Ureter (tissue), 1 donor: ENCODE data around the gene NLRP3. TPM values are rescaled to one million over a fixed set of nuclear protein-coding genes. Genes with fewer than 3 reads are reported as not detected.
"Not testable (repeated sequence)": the region's sequence is repeated elsewhere in the genome, so short reads cannot be mapped to it uniquely, and the experiment has no call there.

Experiments
- DNase-seq: peaks from one replicate; pipeline ENCODE4 v3.0.0-alpha.2; 2020; ENCODE audit warnings: low spot score
- total RNA-seq: library from RNA; stranded (reverse); gene quantifications from one replicate; pipeline ENCODE4 v1.2.4, GENCODE V29; 2023
- donor health status: DM: yes; HTN: yes; CAD: no.

The NLRP3 gene
- total RNA-seq, 1 donor from 2014 or later: 1.9 TPM

DNA sequence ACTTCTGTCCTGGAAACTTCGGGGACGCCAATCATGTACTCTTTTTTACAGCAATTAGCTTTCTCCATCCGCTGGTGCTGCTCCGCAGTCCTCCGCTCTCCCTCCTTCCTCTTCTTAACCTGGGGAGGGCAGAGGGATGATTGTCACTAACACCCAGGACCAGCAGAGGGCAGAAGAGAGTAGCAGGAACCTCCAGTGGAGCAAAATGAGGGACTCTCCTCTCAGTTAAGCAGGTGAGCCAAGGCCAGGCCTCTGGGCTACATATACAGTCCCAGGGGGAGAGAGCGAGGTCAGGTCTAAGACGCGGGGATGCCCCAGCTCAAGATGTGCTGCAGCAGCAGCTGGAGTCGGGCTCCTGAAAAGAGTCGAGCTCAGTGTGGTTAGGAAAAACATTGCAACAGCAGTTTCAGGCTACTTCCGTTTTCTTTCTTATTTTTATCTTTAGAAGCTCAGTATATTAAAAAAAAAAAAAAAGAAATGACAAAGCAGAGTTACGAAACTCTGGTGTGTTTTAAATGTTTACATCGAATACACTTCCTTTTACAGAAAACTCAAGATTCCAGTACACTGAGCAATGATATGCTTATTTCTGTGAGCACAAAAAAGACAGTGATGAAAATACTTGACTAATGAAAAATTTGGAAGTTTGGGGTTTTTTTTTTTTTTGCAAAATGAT lies 25.7 kb upstream of the NLRP3 start:
- peak; percentile 85 for DNase-seq

DNA sequence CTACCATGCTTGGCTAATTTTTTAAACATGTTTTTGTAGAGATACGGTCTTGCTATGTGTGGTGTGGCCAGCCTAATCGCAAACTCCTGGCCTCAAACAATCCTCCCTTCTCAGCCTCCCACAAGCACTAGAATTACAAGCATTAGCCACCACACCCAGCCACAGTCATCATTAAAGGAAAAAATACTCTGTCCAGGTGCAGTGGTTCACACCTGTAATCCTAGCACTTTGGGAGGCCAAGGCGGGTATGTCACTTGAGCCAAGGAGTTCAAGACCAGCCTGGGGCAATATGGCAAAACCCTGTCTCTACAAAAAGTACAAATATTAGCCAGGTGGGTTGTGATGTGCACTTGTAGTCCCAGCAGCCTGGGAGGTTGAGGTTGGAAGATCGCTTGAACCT lies 25.0 kb upstream of the NLRP3 start:
- no peak for DNase-seq

DNA sequence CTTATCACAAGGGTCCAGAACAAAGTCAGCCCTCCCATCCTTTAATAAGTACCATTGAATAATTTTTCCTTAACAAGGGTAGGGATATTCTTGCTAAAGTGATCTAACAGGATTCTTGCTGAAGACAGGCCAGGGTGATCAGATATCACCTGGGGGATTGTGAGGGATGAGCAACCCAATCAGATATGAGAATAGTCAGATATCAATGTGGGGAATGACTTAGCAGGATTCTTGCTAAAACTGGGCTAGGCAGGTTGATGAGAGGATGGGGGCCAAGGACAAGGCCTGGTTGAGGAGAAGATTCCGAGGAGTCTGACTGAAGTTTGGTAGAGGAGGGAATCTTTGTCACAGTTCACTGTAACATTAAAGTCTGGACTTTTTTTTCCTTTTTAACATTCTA lies 23.9 kb upstream of the NLRP3 start:
- DNase-seq: no peak

DNA sequence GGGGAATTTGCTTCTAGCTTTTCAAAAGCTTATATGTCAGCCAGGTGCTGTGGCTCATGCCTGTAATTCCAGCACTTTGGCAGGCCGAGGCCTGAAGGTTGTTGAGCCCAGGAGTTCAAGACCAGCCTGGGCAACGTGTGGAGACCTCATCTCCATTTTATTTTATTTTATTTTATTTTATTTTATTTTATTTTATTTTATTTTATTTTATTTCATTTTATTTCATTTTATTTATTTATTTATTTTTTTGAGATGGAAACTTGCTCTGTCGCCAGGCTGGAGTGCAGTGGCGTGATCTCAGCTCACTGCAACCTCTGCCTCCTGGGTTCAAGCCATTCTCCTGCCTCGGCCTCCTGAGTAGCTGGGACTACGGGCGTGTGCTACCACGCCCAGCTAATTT lies 20.9 kb upstream of the NLRP3 start:
- DNase-seq: not testable (repeated sequence)

DNA sequence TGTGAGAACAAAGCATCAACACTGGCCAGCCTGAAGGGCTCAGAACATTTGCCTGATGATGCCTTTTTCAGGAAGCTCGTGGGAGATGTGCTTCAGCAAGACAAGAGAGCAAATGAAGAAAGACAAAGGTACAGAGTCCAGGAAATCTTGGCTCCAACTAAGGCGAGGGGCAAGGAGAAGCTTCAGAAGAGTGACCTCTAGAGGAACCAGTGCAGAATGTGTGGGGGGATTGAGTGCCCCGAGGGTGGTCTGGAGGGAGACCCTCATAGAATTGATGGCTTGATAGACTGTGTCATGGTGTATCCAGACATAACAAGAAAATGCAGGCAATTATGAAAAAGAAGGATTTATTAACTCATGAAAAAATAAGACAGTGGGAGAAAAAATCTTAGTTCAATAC lies 15.3 kb upstream of the NLRP3 start:
- DNase-seq: no peak

DNA sequence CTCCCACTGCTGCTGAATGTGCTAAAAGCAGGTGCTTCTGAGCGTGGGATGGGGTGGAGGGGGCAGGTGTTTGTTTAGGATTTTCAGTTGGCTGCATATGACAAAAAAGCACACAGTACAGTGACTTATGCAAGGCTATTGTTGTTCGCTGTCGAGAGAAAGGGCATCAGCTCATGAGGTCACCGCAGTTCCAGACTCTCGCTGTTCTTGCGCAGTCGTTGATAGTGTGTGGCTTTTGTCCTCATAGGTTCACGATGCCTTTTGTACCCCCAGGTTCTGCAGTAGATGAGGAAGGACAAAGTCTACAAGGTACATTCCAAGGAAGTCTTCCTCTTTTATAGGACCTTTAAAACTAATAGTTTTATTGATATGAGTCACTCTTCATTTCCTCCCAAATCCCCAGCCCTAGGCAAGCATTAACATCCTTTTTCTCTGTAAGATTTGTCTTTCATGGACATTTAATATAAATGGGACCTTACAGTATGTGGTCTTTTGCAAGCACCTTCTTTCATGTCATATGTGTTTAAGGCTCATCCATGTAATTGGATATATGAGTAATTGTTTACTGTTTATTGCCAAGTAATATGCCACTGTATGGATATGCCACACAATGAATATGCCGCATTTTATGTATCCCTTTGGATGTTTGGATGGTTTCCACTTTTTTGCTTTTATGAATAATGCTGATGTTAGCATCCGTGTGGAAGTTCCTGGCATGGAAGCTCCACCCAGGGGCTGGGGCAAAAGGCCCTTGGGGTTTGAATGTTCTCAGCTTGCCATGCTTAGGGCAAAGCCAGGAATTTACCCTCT lies 14.5 kb upstream of the NLRP3 start:
- DNase-seq: no peak

DNA sequence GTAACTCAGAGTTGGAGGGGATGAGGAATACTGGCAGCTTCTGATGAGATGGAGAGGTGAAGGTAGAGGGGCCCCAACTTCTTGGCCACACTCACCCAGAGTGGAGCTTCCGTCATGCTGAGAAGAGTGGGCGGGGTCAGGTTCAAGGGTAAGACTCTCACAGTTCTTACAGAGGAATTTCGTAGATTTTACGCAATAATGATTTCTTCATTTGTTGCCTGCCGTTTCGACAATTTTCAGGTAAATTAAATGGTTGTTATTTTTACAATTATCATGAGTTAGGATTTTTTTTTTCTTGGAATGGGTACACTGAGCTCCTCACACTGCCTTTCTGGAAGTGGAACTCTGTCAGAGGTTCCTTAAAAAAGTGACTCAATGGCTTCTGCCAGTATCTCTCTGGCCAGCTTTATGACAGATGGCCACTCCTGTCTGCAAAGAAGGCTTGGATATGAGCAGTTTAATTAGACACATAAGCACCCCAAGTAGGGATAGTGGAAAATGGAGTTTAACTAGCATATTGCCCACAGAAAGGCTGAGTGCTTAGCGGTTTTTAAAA lies 13.8 kb upstream of the NLRP3 start:
- no peak for DNase-seq

DNA sequence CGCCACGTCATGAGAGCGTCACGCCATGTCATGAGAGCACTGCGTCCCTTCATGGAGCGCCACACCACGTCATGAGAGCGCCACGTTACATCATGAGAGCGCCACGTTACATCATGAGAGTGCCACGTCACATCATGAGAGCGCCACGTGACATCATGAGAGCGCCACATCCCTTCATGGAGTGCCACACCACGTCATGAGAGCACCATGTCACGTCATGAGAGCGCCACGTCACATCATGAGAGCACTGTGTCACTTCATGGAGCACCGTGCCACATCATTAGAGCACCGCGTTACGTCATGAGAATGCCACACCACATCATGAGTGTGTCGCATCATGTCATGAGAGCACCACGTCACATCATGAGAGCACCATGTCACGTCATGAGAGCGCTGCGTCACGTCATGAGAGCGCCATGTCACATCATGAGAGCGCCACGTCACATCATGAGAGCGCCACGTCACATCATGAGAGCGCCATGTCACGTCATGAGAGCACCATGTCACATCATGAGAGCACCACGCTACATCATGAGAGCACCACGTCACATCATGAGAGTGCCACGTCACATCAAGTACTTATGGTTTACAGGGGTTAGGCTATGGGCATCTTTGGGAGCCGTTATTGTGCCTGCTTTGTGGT lies 9.8 kb upstream of the NLRP3 start:
- no peak for DNase-seq

DNA sequence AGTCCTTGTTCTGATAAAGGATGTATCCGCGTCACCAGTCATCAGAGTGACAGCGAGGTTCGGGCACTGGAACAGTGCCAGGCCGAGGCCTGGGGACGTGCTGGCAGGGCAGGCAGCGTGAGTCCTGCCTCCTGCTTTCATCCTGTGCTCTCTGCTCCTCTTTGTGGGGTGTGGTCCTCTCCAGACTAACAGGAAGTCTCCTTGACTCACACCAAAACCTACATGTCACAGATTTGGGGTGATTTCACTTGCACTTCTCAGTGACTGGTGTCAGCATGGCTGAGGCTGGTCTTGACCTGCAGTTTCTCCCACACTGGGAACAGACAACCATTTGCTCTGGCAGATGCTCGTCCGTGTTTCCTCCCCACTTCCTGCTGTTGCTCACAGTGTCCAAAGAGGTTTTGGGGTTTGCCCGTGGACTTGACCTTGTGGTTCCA lies 8.8 kb upstream of the NLRP3 start:
- peak; percentile 51 for DNase-seq

DNA sequence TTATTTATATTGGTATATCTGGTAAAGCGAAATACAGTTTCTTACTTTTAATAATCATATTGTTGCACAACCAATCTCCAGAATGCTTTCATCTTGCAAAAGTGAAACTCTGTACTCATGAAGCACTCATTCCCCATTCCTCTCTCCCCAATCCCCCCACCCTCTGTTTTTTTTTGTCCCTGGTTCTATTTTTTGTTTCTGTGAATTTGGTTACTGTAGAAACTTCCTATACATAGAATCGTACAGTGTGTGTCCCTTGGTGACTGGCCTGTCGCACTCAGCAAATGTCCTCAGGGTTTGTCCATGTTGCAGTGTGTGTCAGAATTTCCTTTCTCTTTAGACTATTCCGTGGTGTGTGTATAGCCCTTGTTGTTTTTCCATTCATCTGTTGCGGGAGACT lies 7.9 kb upstream of the NLRP3 start:
- DNase-seq: no peak

DNA sequence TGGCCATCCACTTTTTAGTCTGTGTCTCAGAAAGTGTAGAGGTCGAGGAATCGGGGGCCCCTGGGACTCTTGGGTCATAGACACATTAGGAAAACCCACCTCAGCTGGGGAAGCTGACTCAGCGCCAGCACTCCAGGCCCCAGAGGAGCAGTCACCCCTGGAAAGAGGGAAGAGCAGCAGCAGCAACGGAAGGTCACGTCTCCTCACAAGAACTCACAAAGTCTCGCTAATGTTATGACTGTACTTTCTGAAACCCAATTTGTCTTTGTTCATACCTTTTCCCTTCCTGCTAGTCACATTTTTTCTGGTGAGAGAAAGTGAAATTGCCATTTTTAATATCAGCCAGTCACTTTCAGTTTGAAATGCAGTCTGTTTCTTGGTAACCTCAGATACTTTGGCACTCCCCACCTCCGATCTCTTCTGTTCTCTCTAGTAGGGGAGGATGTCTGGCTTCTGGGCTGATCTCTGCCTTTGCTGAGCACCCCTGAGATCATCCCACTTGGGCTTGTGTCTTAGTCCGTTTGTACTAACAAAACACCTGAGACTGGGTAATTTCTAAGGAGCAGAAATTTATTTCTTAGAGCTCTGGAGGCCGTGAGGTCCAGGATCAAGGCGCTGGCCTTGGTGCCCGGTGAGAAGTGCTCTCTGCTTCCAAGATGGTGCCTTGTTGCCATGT lies 6.0 kb upstream of the NLRP3 start:
- no peak for DNase-seq

DNA sequence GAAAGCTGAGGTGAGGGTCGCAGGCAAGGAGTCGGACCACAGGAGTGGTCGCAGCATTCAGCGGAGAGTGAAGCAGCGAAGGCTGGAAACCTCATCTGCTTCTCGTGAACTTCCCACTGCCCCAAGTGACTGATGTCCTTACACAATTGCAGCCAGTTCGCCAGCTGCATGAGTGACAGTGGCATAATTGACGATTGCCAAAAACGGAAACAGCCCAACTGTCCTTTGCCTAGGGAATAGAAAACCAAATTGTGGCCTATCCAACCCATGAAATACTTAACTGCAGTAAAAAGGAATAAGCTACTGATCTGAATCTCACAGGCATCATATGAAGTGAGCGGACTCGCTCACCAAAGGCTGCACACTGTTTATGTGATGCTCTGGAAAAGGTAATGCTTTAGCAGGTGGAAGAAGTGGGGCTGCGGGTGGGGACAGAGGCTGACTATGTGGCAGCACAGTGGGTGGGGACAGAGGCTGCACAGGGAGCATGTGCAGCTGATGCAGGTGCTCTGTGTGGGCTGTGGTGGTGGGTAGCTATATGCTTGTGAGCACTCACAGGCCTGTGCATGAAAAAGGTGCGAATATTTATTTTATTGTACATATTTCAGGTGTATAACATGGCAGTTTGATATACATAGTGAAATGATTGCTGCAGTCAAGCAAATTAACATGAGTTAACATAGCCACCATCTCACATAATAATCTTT lies 4.2 kb upstream of the NLRP3 start:
- DNase-seq: no peak

DNA sequence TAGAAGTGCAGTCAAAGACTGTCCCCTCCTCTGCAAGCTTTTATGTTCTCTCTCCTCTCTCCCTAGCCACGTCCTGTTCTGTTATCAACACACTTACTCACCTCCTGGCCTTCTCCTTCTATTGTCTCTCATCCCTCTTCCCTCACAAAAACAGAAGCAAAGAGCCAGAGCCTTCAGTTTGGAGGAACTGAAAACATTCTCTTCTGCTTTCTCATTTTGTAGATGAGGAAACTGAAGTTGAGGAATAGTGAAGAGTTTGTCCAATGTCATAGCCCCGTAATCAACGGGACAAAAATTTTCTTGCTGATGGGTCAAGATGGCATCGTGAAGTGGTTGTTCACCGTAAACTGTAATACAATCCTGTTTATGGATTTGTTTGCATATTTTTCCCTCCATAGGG lies 1.9 kb downstream of the NLRP3 start:
- no peak for DNase-seq

DNA sequence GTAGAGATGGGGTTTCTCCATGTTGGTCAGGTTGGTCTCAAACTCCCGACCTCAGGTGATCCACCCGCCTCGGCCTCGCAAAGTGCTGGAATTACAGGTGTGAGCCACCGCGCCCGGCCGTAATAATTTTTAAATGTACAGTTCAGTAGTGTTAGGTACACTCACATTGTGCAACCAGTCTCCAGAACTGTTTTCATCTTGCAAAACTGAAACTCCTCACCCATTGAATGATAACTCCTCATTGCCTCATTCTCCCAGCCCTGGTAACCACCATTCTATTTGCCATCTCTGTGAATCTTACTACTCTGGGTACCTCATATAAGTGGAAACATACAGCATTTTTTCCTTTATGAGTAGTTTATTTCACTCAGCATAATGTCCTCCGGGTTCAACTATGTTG lies 3.4 kb downstream of the NLRP3 start:
- no peak for DNase-seq

DNA sequence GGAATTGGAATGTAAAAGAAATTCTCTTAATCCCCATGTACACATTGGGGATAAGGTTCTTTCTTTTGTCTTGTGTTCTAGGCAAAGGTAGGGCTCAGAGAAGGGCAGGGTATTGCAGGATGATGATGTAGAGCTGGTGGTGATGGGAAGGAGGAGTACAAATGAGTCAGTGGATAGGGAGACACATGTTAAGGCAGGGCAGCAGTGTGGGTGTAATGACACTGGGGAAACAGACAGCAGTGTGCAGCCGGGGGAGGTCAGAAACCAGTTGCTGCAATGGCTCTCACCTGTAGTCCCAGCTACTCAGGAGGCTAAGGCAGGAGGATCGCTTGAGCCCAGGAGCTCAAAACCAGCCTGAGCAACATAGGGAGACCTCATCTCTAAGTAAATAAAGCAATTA lies 5.1 kb downstream of the NLRP3 start:
- DNase-seq: no peak

DNA sequence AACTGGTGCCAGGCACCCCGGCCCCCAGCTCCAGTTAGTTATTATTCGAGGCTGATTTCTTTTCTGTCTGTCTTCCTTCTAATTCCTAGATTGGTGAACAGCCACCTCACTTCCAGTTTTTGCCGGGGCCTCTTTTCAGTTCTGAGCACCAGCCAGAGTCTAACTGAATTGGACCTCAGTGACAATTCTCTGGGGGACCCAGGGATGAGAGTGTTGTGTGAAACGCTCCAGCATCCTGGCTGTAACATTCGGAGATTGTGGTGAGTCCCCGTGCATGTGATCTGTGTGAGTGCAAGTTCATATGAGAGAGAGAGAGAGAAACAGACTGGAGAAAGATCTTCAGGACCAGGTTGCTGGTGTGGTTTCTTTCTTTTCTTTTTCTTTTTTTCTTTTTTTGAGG lies 13.5 kb downstream of the NLRP3 start:
- DNase-seq: no peak

DNA sequence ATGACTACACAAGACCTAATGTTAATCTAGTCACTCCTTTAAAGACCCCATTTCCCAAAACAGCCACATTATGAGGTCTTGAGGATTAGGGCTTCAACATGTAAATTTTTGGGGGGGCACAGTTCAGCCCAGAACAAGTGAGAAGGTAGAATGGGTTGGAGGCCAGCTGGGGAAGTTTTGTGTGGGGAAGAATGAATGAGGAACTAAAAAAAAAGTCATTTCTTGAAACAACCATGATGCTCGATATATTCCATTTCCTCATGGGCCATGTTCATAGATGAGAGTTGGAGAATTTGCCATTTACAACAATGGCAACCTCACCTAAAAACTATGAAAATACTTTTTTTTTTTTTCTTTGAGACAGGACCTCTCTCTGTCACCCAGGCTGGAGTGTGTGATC lies 14.5 kb downstream of the NLRP3 start:
- DNase-seq: no peak

DNA sequence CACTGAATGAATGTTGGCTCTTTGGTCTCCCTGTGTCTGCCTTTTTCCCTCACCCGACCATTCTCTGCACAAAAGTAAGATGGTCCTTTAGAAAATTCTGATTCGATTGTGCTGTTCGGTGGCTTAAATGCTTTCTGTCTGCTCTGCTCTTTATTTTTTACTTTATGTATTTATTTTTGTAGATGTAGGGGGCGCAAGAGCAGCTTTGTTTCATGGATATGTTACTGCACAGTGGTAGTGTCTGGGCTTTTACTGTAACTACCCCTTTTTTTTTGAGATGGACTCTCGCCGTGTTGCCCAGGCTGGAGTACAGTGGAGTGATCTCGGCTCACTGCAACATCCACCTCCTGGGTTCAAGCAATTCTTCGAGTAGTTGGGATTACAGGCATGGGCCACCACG lies 15.7 kb downstream of the NLRP3 start:
- DNase-seq: no peak

DNA sequence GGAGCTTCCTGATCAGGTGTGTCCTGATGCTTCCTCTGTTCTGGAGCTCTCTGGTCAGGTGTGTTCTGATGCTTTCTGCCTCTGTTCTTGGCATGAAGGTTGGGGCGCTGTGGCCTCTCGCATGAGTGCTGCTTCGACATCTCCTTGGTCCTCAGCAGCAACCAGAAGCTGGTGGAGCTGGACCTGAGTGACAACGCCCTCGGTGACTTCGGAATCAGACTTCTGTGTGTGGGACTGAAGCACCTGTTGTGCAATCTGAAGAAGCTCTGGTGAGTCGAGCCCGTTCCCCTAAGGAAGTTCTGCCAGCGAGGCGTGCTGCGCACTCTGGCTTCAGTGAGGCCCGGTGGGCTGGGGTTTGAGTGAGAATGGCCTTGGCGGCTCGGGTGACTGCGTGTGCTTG lies 18.0 kb downstream of the NLRP3 start:
- DNase-seq: no peak

DNA sequence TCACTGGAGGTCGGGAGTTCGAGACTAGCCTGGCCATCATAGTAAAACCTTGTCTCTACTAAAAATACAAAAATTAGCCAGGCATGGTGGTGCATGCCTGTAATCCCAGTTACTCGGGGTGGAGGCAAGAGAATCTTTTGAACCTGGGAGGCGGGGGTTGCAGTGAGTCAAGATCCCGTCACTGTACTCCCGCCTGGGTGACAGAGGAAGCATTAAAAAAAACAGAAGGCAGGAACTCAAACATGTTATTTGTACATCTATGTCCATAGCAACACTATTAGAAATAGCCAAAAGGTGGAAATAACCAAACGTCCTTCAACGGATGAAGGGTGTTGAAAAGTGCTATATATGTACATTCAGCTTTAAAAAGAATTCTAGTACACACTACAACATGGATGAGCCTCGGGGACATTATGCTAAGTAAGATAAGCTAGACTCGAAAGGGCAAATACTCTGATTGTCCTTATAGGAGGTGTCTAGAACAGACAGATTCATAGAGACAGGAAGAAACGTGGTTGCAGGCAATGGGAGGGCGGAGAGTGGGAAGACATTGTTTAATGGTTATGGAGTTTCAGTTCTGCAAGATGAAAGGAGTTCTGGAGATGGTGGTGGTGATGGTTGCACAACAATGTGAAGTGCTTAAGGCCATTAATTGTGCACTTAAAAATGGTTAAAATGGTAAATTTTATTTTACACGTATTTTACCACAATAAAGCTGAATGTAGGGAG lies 19.2 kb downstream of the NLRP3 start:
- DNase-seq: no peak

DNA sequence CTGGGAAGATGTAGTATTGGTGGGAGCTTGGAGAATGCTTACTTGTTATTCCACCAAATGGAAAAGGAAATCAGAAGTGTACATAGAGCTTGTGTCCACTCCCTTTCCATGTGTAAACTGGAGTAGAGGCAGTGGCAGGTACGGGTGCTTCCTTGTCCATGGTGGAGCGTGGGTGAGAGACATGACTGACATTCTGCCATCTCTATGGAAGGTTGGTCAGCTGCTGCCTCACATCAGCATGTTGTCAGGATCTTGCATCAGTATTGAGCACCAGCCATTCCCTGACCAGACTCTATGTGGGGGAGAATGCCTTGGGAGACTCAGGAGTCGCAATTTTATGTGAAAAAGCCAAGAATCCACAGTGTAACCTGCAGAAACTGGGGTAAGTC lies 19.8 kb downstream of the NLRP3 start:
- DNase-seq: no peak
